SJSA1 (cell line): ENCODE measurements around the gene SCARB1. TPM values are rescaled to one million over a fixed set of nuclear protein-coding genes. Genes with fewer than 3 reads are reported as not detected.
"Not testable (repeated sequence)": the region's sequence is repeated elsewhere in the genome, so short reads cannot be mapped to it uniquely, and the experiment has no call there.

Experiments used
- DNase-seq, 2 experiments: peaks; one replicate each; pipeline ENCODE4 v3.0.0-alpha.2; 2015 to 2020; ENCODE audit warnings: low spot score in 2 of 2, low read depth in 1 of 2
- H3K27ac ChIP-seq: fragments of 250-450 bp; sonication (Bioruptor Pico); 2 replicates; pipeline ENCODE4 v1.5.1; 2020; ENCODE audit warnings: mild to moderate bottlenecking, moderate library complexity
- H3K27me3 ChIP-seq: fragments of 250-450 bp; sonication (Bioruptor Pico); replicated peaks from 2 replicates; pipeline ENCODE4 v1.5.1; 2020; ENCODE audit warnings: mild to moderate bottlenecking, moderate library complexity
- H3K36me3 ChIP-seq: fragments of 250-450 bp; sonication (Bioruptor Pico); 2 replicates; pipeline ENCODE4 v1.5.1; 2020; ENCODE audit warnings: mild to moderate bottlenecking
- H3K4me1 ChIP-seq: fragments of 250-450 bp; sonication (Bioruptor Pico); replicated peaks from 2 replicates; pipeline ENCODE4 v1.6.1; 2021; ENCODE audit warnings: mild to moderate bottlenecking
- H3K4me3 ChIP-seq: fragments of 250-450 bp; sonication (Bioruptor Pico); 2 replicates; pipeline ENCODE4 v1.5.1; 2020; ENCODE audit warnings: mild to moderate bottlenecking
- H3K9me3 ChIP-seq: fragments of 250-450 bp; sonication (Bioruptor Pico); replicated peaks from 2 replicates; pipeline ENCODE4 v1.5.1; 2020; ENCODE audit warnings: mild to moderate bottlenecking
- total RNA-seq: library from RNA; depleted of rRNA; stranded (reverse); fragments of >200 nt; shearing (Covaris generic); gene quantifications from 2 replicates; pipeline ENCODE4 v1.2.3, GENCODE V29; 2014

The SCARB1 gene
- total RNA-seq, 1 experiment from 2014 or later: 12.4 TPM

DNA sequence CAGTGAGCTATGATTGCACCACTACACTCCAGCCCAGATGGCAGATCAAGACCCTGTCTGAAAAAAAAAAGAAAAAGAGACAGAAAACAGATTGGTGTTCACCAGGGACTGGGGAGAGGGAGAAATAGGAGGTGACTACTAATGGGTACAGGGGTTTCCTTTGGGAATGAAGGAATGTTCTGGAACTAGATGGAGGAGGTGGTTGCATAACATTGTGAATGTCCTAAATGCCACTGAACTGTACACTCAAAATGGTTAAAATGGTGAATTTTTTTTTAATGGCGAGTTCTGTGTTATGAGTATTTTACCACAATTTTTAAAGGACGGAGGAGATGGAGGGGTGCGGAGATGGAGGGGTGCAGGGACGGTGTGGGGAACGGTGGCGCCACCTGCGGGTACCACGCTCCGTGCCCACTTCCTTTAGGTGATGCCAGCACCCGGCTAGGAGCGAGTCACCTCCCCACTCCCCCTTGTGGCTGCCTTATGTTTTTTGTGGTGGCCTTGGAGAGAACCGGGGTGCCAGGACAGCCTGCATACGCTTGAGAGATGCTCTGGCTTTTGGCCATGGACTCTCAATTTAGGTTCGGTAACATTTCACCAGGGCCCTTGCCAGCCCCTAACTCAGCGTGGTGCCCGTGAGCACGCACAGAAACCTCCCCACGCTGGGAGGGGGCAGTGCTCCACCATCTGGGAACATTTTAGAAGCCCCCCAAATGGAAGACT is 34.7 kb upstream of the SCARB1 start:
- Histone ChIP-seq H3K9me3 (no peaks in the 10 kb centered on the region), H3K4me3 (no peak overlapping the region), H3K27ac (no peak overlapping the region), H3K4me1 (peaks cover 28% of the 10 kb centered on the region), H3K27me3 (no peaks in the 10 kb centered on the region), H3K36me3 (no peaks in the 10 kb centered on the region)
- no peak for DNase-seq

DNA sequence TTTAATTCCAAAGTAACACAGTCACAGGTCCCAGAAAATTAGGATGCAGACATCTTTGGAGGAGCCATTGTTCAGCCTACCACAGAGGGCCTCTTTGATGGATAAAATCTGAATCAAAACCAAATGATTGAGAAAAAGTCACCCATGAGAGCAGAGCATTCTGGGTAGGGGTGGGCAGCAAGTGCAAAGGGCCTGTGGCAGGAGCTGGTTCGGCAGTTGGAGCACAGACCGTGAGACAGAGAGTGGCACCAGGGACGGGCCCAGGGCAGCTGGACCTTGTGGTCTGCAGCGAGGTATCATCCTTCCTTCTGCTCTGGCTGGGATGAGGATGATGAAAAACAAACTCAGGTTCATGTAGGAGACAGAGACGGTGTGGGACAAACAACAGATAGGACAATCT is 32.8 kb upstream of the SCARB1 start:
- Histone ChIP-seq H3K36me3 (no peaks in the 10 kb centered on the region), H3K27ac (no peak overlapping the region), H3K4me3 (no peak overlapping the region), H3K9me3 (no peaks in the 10 kb centered on the region), H3K4me1 (peaks cover 28% of the 10 kb centered on the region), H3K27me3 (no peaks in the 10 kb centered on the region)
- no peak for DNase-seq

DNA sequence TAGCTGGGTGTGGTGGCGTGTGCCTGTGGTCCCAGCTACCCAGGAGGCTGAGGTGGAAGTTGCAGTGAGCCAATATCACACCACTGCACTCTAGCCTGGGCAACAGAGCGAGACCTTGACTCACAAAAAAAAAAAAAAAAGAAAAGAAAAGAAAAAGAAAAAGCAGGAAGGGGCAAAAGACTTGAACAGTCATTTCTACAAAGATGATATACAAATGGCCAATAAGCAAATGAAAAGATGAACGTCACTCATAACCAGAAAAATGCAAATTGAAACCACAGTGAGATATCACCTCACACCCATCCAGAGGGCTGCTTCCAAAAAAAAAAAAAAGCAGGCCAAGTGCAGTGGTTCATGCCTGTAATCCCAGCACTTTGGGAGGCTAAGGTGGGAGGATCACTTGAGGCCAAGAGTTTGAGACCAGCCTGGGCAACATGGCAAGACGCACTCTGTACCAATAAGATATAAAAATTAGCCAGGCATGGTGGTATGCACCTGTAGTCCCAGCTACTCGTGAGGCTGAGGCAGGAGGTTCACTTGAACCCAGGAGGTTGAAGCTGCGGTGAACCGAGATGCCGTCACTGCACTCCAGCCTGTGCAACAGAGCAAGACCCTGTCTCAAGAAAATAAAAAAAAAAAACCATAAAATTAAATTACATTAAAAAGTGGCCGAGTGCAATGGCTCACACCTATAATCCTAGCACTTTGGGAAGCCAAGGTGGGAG is 30.3 kb upstream of the SCARB1 start:
- no peak overlapping the region for H3K4me3 ChIP-seq
- no peak for DNase-seq
- no peaks in the 10 kb centered on the region for H3K27me3 ChIP-seq
- H3K9me3 ChIP-seq: no peaks in the 10 kb centered on the region
- H3K36me3 ChIP-seq: no peaks in the 10 kb centered on the region
- no peak overlapping the region for H3K27ac ChIP-seq
- H3K4me1 ChIP-seq: peaks cover 20% of the 10 kb centered on the region

DNA sequence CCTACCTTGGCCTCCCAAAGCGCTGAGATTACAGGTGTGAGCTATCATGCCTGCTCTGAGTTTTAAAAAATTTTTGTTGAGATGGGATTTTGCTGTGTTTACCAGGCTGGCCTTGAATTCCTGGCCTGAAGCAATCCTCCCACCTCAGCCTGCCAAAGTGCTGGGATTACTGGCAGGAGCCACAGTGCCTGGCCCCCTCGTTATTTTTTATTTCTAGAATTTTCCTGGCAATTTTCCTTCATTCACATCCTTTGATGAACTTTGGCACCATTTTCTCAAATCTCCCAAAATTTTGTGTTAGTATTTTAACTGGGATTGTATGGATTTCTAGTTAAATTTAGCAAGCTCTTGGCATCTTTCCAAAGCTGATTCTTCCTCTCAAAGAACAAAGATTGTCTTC is 24.6 kb upstream of the SCARB1 start:
- H3K4me1 ChIP-seq: no peaks in the 10 kb centered on the region
- no peaks in the 10 kb centered on the region for H3K36me3 ChIP-seq
- no peak overlapping the region for H3K4me3 ChIP-seq
- no peaks in the 10 kb centered on the region for H3K27me3 ChIP-seq
- H3K9me3 ChIP-seq: no peaks in the 10 kb centered on the region
- no peak for DNase-seq
- H3K27ac ChIP-seq: no peak overlapping the region

DNA sequence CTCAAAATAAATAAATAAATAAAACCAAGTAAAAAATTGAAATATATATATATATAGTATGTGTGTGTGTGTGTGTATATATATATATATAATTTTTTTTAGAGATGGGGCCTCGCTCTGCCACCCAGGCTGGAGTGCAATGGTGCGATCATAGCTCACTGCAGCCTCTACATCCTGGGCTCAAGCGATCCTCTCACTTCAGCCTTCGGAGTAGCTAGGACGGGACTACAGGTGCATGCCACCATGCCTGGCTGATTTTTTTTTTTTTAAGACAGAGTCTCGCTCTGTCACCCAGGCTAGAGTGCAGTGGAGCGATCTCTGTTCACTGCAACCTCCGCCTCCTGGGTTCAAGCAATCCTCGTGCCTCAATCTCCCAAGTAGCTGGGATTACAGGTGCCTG is 24.1 kb upstream of the SCARB1 start:
- not testable (repeated sequence) for H3K27me3 ChIP-seq, H3K36me3 ChIP-seq, H3K27ac ChIP-seq, H3K9me3 ChIP-seq, H3K4me1 ChIP-seq, DNase-seq, H3K4me3 ChIP-seq

DNA sequence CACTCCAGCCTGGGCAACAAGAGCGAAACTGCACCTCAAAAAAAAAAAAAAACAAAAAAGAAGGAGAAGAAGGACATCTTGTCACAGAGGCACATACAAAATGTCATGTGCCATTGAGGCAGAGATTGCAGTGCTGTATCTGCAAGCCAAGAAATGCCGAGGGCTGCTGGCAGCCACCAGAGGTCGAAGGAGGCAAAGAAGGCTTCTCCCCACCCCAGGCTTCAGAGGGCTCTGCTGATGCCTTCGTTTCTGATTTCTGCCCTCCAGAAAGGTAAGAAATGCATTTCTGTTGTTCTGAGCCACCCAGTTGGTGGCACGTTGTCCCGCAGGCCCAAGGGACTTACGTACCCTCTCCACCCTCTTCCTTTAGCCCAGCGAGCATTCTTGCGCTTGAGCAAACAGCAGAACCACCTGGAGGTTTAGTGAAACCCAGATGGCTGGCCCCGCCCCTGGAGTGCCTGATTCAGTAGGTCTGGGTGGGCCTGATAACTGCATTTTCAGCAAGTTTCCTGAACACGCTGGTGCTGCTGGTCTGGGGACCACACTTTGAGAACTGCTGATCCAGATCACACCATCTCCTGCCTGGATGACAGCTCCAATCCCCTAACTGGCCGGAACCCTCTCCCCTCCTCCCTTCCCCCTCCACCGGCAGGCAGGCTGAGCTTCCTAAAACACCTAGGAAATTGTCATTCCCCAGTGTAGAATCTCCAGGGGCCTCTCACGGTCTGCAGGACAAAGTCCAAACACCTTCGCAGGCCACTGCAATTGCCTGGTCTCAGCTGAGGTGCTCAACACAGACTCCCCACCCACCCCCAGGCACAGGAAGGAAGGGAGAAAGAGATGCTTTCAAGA is 21.1 kb upstream of the SCARB1 start:
- DNase-seq: no peak
- Histone ChIP-seq H3K27ac (no peak overlapping the region), H3K36me3 (no peaks in the 10 kb centered on the region), H3K4me1 (no peaks in the 10 kb centered on the region), H3K4me3 (no peak overlapping the region), H3K27me3 (no peaks in the 10 kb centered on the region), H3K9me3 (no peaks in the 10 kb centered on the region)

DNA sequence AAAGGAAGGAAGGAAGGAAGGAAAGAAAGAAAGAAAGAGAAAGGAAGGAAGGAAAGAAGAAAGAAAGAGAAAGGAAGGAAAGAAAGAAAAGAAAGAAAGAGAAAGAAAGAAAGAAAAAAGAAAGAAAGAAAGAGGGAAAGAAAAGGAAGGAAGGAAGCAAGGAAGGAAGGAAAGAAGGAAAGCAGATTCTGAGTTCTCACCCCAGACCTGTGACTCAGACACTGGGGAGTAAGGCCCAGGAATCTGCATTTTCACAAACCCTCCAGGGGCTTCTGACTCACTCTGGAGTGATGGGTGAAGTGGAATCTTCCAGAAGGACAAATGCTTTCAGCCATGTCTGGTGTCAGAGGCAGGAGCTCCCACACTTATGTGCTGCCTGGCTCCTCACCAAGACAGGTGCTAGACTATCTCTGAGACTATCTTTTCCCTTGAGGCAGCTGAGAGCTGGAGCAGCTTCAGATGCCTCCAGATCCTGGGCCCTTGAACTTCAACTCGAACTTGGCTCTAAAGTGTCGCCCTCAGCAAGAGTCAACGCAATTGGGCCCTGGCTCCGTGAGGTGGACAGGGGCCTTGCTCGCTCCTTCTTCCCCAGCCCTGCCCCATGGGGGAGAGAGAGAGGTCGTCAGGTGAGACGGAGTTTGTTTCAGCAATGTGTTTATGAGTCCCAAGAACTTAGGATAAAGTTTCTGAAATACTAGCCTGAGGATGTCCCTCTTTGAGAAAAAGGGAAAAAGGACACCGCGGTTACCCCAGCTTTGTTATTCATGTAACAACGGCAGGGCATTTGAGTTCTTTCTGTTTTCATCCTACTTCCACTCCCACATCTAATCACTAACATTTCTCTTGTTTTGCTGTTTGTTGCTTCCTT is 19.8 kb upstream of the SCARB1 start:
- Histone ChIP-seq H3K9me3 (no peaks in the 10 kb centered on the region), H3K4me1 (no peaks in the 10 kb centered on the region), H3K27ac (no peak overlapping the region), H3K27me3 (no peaks in the 10 kb centered on the region), H3K4me3 (no peak overlapping the region), H3K36me3 (no peaks in the 10 kb centered on the region)
- DNase-seq: no peak

DNA sequence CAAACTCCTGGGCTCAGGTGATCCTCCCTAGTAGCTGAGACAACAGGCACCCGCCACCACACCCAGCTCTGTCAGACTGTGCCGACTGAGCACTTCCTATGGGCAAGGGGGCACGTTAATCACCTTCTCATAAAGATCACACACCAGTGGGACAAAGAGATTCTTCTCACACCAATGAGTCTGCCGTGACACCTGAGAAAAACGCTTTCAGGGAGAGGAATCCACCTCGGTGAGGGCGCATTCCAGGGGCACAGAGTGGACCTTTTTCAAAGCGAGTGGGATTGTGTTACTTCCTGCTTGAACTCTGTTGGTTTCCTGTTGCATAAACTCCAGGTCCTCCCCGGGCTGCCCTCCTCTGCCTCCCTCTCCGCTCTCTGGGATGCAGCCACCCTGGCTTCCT is 17.5 kb upstream of the SCARB1 start:
- no peaks in the 10 kb centered on the region for H3K4me1 ChIP-seq
- no peaks in the 10 kb centered on the region for H3K27me3 ChIP-seq
- no peak for DNase-seq
- H3K9me3 ChIP-seq: no peaks in the 10 kb centered on the region
- no peak overlapping the region for H3K27ac ChIP-seq
- H3K36me3 ChIP-seq: no peaks in the 10 kb centered on the region
- H3K4me3 ChIP-seq: no peak overlapping the region

DNA sequence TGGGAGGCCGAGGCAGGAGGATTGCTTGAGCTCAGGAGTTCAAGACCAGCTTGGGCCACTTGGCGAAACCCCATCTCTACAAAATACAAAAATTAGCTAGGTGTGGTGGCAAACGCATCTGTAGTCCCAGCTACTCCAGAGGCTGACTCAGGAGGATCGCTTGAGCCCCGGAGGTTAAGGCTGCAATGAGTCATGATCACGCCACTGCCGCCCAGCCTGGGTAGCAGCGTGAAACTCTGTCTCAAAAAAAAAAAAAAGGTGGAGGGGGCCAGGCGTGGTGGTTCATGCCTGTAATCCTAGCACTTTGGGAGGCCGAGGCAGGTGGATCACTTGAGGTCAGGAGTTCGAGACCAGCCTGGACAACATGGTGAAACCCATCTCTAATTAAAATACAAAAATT is 16.7 kb upstream of the SCARB1 start:
- not testable (repeated sequence) for H3K4me3 ChIP-seq, H3K9me3 ChIP-seq, DNase-seq, H3K36me3 ChIP-seq, H3K4me1 ChIP-seq, H3K27ac ChIP-seq, H3K27me3 ChIP-seq

DNA sequence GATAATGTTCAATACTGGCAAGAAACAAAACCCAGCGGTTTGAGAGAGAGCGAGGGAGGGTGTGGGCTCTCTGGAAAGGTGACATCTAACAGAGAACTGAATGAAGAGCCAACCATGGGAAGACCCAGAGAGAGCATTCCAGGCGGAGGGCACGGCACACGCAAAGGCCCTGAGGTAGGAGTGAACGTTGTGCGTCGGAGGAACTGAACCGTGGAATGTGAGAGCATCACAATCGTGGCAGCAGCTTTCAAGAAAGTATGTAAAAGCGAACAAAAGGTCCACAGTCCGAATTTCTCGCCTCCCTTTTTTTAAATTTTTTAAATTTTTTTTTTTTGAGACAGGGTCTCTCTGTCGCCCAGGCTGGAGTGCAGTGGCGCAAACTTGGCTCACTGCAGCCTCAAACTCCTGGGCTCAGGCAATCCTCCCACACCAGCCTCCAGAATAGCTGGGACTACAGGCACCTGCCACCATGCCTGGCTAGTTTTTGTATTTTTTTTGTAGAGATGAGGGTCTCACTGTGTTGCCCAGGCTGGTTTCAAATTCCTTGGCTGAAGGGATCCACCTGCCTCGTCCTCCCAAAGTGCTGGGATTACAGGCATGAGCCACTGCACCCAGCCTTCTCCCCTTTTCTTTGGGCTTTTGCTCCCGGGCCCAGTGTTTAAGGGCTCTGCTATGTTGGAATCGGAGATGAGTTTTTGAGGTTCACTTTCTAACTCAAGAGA is 15.3 kb upstream of the SCARB1 start:
- H3K4me1 ChIP-seq: no peaks in the 10 kb centered on the region
- no peaks in the 10 kb centered on the region for H3K36me3 ChIP-seq
- no peak for DNase-seq
- H3K9me3 ChIP-seq: no peaks in the 10 kb centered on the region
- H3K27me3 ChIP-seq: no peaks in the 10 kb centered on the region
- no peak overlapping the region for H3K27ac ChIP-seq
- no peak overlapping the region for H3K4me3 ChIP-seq

DNA sequence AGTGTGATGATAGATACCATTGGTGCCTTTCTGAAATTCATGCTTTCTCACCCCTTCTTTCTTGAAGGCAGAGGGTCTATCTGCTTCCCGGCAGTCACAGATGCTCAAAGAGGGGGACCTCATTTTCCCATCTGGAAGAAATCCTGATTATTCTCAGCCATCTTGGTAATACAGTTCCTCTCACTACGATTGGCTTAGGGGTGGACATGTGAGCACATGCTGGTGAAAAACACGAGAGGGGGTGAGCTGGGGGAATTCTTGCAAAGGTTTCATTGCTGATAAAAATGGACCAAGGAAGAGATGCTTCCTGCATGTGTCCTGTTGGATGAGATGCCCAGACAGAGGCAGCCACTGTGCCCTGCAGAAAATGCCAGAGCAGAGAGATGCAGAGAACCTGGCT is 13.8 kb upstream of the SCARB1 start:
- Histone ChIP-seq H3K27ac (no peak overlapping the region), H3K36me3 (no peaks in the 10 kb centered on the region), H3K4me1 (no peaks in the 10 kb centered on the region), H3K9me3 (no peaks in the 10 kb centered on the region), H3K27me3 (no peaks in the 10 kb centered on the region), H3K4me3 (no peak overlapping the region)
- DNase-seq: no peak

DNA sequence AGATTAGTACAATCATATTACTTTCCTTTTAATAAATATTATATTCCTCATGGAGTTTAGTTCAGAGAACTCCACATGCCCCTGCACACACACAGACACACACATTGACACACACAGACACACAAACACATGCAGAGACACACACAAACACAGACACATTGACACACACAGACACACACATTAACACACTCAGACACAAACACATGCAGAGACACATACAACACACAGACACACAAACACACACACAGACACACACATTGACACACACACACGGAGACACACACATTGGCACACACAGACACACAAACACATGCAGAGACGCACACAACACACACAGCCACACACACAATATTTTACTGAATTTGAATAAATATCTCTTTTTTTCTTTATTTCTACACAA is 12.5 kb upstream of the SCARB1 start:
- Histone ChIP-seq H3K4me1 (no peaks in the 10 kb centered on the region), H3K36me3 (no peaks in the 10 kb centered on the region), H3K9me3 (no peaks in the 10 kb centered on the region), H3K27ac (no peak overlapping the region), H3K4me3 (no peak overlapping the region), H3K27me3 (no peaks in the 10 kb centered on the region)
- no peak for DNase-seq

DNA sequence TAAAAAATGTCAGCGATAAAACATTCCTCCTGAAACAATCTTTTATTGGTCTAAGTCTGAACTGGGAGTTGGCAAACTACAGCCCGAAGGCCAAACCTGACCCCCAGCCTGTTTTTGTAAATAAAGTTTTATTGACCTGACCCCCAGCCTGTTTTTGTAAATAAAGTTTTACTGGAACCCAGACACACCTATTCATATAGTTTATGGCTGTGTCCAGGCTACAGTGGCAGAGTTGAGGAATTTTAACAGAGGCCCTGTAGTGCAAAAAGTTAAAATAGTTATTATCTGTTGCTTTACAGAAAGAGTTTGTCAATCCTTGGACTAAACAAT is 12.1 kb upstream of the SCARB1 start:
- Histone ChIP-seq H3K27me3 (no peaks in the 10 kb centered on the region), H3K4me3 (no peak overlapping the region), H3K4me1 (no peaks in the 10 kb centered on the region), H3K9me3 (no peaks in the 10 kb centered on the region), H3K36me3 (no peaks in the 10 kb centered on the region), H3K27ac (no peak overlapping the region)
- no peak for DNase-seq
